ENCODE results near the gene RUBCNL.

DNA sequence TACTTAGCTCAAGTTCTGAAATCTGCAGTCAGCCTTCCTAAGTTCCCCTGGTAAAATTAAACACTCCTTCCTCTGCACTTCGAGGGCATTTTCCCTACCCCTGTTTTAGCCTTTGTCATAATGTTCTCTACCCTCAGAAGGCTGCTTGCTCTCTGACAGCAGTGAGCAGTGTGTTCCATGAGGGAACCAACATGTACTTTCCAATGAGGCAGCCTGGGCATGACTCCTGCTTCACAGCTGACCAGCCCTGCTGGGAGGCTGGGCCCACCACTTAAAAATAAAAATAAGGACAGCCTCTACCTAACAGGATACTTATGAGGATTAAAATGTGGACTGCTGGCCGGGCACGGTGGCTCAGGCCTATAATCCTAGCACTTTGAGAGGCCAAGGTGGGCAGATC lies 26.4 kb downstream of the RUBCNL start:
- TF ChIP-seq, protein P1, sequence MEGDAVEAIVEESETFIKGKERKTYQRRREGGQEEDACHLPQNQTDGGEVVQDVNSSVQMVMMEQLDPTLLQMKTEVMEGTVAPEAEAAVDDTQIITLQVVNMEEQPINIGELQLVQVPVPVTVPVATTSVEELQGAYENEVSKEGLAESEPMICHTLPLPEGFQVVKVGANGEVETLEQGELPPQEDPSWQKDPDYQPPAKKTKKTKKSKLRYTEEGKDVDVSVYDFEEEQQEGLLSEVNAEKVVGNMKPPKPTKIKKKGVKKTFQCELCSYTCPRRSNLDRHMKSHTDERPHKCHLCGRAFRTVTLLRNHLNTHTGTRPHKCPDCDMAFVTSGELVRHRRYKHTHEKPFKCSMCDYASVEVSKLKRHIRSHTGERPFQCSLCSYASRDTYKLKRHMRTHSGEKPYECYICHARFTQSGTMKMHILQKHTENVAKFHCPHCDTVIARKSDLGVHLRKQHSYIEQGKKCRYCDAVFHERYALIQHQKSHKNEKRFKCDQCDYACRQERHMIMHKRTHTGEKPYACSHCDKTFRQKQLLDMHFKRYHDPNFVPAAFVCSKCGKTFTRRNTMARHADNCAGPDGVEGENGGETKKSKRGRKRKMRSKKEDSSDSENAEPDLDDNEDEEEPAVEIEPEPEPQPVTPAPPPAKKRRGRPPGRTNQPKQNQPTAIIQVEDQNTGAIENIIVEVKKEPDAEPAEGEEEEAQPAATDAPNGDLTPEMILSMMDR (IDR thresholded peaks at IDR 0.05) = no peak
- TF ChIP-seq POLR2AphosphoS5 (IDR thresholded peaks at IDR 0.05; ENCODE audit: low read depth, low read length) = no peak

Data from Panc1 (cell line).